ENCODE results near the gene EPB41. TPM values are rescaled to one million over a fixed set of nuclear protein-coding genes. Genes with fewer than 3 reads are reported as not detected.

Gene EPB41
- total and polyA plus RNA-seq, 2 of the 8 experiments (the other 6 are each of a cell fraction or from before 2014, with no cell fraction given), result 36.7 to 109 TPM

GRCh38 chr1:29084196-29084521 is 169.8 kb downstream of the EPB41 start:
- DNase-seq (ENCODE audit: low read depth in 1 of 2, low spot score in 2 of 2), result no peak
- Histone ChIP-seq H3K9ac (replicated peaks in 1 of 4; ENCODE audit: extremely low read depth in 1 of 4, low read depth in 3 of 4, low read length in 3 of 4) (no peak overlapping the region), H2BK20ac (ENCODE audit: low read length) (no peak overlapping the region), H4K5ac (ENCODE audit: insufficient read length, low read depth, low read length) (no peak overlapping the region), H4K8ac (ENCODE audit: extremely low read depth, insufficient read depth, low read length) (no peak overlapping the region), H3K23me2 (ENCODE audit: low read depth, low read length) (no peaks in the 10 kb centered on the region), H3K27ac (ENCODE audit: low read depth, low read length) (no peak overlapping the region), H3K4me2 (ENCODE audit: insufficient read depth in 1 of 2, low read depth in 2 of 2, low read length in 2 of 2) (no peak overlapping the region), H2BK5ac (ENCODE audit: low read depth, low read length) (no peak overlapping the region), H3K4ac (replicated peaks; ENCODE audit: insufficient read length, low read depth, low read length) (no peak overlapping the region), H3K9me3 (ENCODE audit: insufficient read depth in 2 of 2, low read depth in 1 of 2, low read length in 1 of 2) (no peaks in the 10 kb centered on the region), H3K56ac (replicated peaks; ENCODE audit: insufficient read length, low read depth, low read length) (no peak overlapping the region), H2BK15ac (ENCODE audit: low read length) (no peak overlapping the region), H3K79me2 (ENCODE audit: control insufficient read depth in 1 of 2, insufficient read depth in 2 of 2, low read length in 2 of 2) (no peaks in the 10 kb centered on the region), H2BK120ac (replicated peaks; ENCODE audit: low read depth, low read length) (no peak overlapping the region), H3K4me1 (replicated peaks in 1 of 4; ENCODE audit: control insufficient read depth in 3 of 4, insufficient read depth in 4 of 4, low read length in 3 of 4) (no peaks in the 10 kb centered on the region), H3K18ac (ENCODE audit: extremely low read depth, low read length) (no peak overlapping the region), H3K23ac (ENCODE audit: insufficient read length) (no peak overlapping the region), H2AK5ac (ENCODE audit: low read depth, low read length) (no peak overlapping the region), H3K27me3 (replicated peaks in 1 of 4; ENCODE audit: control insufficient read depth in 3 of 4, extremely low read depth in 1 of 4, insufficient read depth in 3 of 4, low read length in 3 of 4) (no peaks in the 10 kb centered on the region), H3K14ac (ENCODE audit: insufficient read length) (no peak overlapping the region), H3K36me3 (ENCODE audit: control insufficient read depth in 2 of 4, insufficient read depth in 4 of 4, low read length in 3 of 4) (no peaks in the 10 kb centered on the region), H3K4me3 (ENCODE audit: extremely low read depth in 1 of 4, insufficient read depth in 2 of 4, low read depth in 3 of 4, low read length in 4 of 4) (no peak overlapping the region), H3K79me1 (ENCODE audit: low read depth, low read length) (no peaks in the 10 kb centered on the region), H2BK12ac (ENCODE audit: low read depth, low read length) (no peak overlapping the region), H4K91ac (replicated peaks; ENCODE audit: insufficient read length, low read length) (no peak overlapping the region), H4K20me1 (replicated peaks in 1 of 2; ENCODE audit: control insufficient read depth in 1 of 2, insufficient read depth in 2 of 2, low read length in 2 of 2) (no peaks in the 10 kb centered on the region), H2AFZ (ENCODE audit: low read length) (no peak overlapping the region)
- TF ChIP-seq TCF12 (IDR thresholded peaks at IDR 0.05; ENCODE audit: low read depth, low read length) (no peak), CREB1 (IDR thresholded peaks at IDR 0.05) (no peak), EZH2 (IDR thresholded peaks at IDR 0.05; ENCODE audit: low read depth, low read length, severe bottlenecking) (no peak), JUN (IDR thresholded peaks at IDR 0.05; ENCODE audit: low read depth, low read length) (no peak), PHF8 (conservative IDR thresholded peaks at IDR 0.05; ENCODE audit: low read depth, low read length) (no peak), HDAC2 (IDR thresholded peaks at IDR 0.05; ENCODE audit: borderline replicate concordance in 1 of 2, low read depth in 2 of 2, low read length in 2 of 2) (no peak), EGR1 (IDR thresholded peaks at IDR 0.05; ENCODE audit: borderline replicate concordance, low read depth, low read length) (no peak), SP2 (IDR thresholded peaks at IDR 0.05; ENCODE audit: low read length) (no peak), TAF7 (optimal IDR thresholded peaks at IDR 0.05; ENCODE audit: borderline replicate concordance, low read depth, low read length) (no peak), RXRA (IDR thresholded peaks at IDR 0.05; ENCODE audit: insufficient read depth, low read depth, low read length) (no peak), BRCA1 (IDR thresholded peaks at IDR 0.05; ENCODE audit: low read depth, low read length) (no peak), MAFK (IDR thresholded peaks at IDR 0.05; ENCODE audit: low read depth, low read length) (no peak), SAP30 (IDR thresholded peaks at IDR 0.05; ENCODE audit: insufficient read depth, insufficient replicate concordance, low read length) (no peak), CBX5 (IDR thresholded peaks at IDR 0.05; ENCODE audit: low read depth, low read length) (no peak)
- WGBS, 2 experiments (ENCODE audit: extremely low coverage in 1 of 2, insufficient coverage in 1 of 2, insufficient read length in 1 of 2, insufficient replicate concordance in 2 of 2, low coverage in 1 of 2, low lambda C conversion rate in 2 of 2, missing lambda C conversion rate in 1 of 2), result 93% methylated on average over 2 of the region's 2 CpGs; no CpG with 5 or more reads in 1 of the 2 experiments
- no peak for FAIRE-seq
- POLR2A ChIA-PET (ENCODE audit: partially characterized antibody), result no interaction called here
- CTCF ChIA-PET (ENCODE audit: partially characterized antibody), result interaction anchor here (1.0 kb wide), 1 partner anchor 33 kb away, joined by 5 read pairs; no protein-coding TSS in a partner anchor
